ENCODE data around the gene PHACTR1. TPM values are rescaled to one million over a fixed set of nuclear protein-coding genes. Genes with fewer than 3 reads are reported as not detected.

PHACTR1 gene
- total and polyA plus RNA-seq, 3 experiments from 2014 or later = 0.04 to 0.38 (median 0.04) TPM

DNA sequence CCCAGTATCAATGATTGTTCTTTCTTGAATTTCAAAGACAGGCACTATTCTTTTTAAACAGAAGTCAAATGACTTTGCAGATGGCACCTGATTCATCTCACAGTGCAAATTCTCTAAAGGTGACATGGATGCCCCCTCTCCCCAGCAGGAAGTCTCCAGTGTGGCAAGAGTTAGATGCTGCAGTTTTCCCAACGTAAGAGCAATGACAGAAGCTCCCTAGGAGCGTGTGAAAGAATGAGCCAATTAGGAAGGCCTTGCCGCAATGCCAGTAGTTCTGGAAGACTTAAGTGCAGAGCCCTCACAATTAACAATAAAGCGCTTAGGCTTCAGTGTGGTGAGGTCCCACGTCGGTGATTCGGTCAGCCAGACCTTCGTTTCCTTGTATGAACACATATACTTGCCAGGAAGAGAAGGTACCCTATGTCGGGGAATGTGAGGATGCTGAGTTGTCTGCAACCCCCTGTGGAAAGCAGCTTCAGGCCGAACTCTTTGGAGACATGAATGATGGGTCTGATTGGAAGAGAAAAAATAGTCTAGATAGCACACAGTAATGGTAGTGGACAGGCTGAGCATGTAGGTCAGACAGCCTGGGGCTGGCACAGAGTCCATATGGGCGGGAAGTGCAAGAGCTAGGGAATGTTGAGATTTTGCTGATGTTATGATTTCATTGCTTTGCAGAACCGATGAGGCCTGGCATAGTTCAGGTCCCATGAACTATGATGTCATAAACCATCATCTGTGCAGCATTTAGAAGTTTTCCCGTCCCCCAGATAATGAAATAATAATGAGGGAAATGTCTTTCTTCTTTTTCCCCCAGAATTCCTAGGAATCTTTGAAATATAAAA lies 132.6 kb downstream of the PHACTR1 start:
- no peak overlapping the region for H3K4me3 ChIP-seq (ENCODE audit: low read length)
- H3K27me3 ChIP-seq (ENCODE audit: insufficient read depth, low read length, poor library complexity, severe bottlenecking) = no peaks in the 10 kb centered on the region
- no peaks in the 10 kb centered on the region for H3K36me3 ChIP-seq (ENCODE audit: insufficient read depth, low read length)
- Mint-ChIP-seq H3K9me3 (no peaks in the 10 kb centered on the region), H3K4me3 (no peak overlapping the region), H3K36me3 (no peaks in the 10 kb centered on the region), H3K27ac (no peak overlapping the region), H3K4me1 (no peaks in the 10 kb centered on the region), H3K27me3 (peaks cover 0 to 25% of the 10 kb centered on the region in 2 donors)
- CTCF ChIA-PET = no interaction called here
- H3K4me1 ChIP-seq (ENCODE audit: insufficient read depth, low read length) = no peaks in the 10 kb centered on the region
- H3K9me3 ChIP-seq (ENCODE audit: low read length) = no peaks in the 10 kb centered on the region
- POLR2A ChIA-PET = no interaction called here
- DNase-seq = no peak
- no peak overlapping the region for H3K27ac ChIP-seq (ENCODE audit: low read depth, low read length)

DNA sequence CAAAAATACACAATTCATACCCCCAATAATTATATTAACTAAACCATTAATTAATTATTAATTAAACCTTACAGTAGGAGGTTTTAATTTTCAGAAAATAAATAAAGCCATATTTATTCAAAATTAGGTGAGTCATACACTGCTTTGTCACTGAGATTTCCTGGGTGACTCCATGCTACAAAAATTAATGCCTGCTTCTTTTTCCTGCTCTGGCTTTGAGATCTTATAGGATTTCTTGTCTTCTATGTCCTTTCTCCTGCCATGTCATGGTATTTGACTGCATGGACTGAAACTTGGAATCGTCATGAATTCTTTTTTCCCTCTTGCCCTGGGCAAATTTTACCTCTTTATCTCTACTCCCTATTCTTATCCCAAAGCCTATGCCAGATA lies 133.2 kb downstream of the PHACTR1 start:
- no peak overlapping the region for H3K4me3 Mint-ChIP-seq
- DNase-seq = no peak
- H3K36me3 ChIP-seq (ENCODE audit: insufficient read depth, low read length) = no peaks in the 10 kb centered on the region

DNA sequence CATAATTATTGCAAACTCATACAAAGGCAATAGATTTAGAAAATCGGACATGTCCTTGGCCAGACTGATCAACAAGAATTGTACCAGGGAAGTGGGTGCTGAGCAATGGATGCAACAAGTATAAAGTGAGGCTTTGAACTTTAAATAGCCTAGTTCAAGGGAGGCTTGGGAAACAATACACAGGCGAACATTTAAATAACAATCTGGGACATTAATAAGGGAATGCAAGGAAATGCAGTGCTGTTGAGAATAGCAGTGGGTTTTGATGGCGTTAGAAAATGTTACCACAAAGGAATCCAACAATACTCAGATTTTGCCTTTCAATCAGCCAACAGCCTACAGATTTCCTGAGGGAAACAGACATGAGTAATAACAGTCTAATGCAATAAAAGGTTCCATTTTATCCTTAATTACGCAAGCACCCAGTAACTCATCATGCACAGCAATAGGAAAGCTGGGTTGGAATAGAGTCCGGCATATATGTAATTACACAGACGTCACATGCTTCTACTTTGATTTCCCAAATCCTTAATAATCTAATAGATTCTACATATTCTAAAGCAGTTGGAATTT lies 134.6 kb downstream of the PHACTR1 start:
- Mint-ChIP-seq H3K27me3 (peaks cover 0 to 26% of the 10 kb centered on the region in 2 donors), H3K36me3 (no peaks in the 10 kb centered on the region), H3K9me3 (no peaks in the 10 kb centered on the region), H3K4me3 (peak overlapping the region in 1 of 7 donors; percentile 5), H3K27ac (no peak overlapping the region), H3K4me1 (no peaks in the 10 kb centered on the region)
- CTCF ChIA-PET = no interaction called here
- POLR2A ChIA-PET = no interaction called here
- Histone ChIP-seq H3K4me1 (ENCODE audit: insufficient read depth, low read length) (no peaks in the 10 kb centered on the region), H3K4me3 (ENCODE audit: low read length) (no peak overlapping the region), H3K36me3 (ENCODE audit: insufficient read depth, low read length) (no peaks in the 10 kb centered on the region), H3K27me3 (ENCODE audit: insufficient read depth, low read length, poor library complexity, severe bottlenecking) (no peaks in the 10 kb centered on the region), H3K27ac (ENCODE audit: low read depth, low read length) (no peak overlapping the region), H3K9me3 (ENCODE audit: low read length) (no peaks in the 10 kb centered on the region)
- no peak for DNase-seq

More for the DNA sequence above, 133.2 kb downstream of the PHACTR1 start:
- Histone ChIP-seq H3K9me3 (ENCODE audit: low read length) (no peaks in the 10 kb centered on the region), H3K27ac (ENCODE audit: low read depth, low read length) (no peak overlapping the region), H3K4me3 (ENCODE audit: low read length) (no peak overlapping the region), H3K27me3 (ENCODE audit: insufficient read depth, low read length, poor library complexity, severe bottlenecking) (no peaks in the 10 kb centered on the region), H3K4me1 (ENCODE audit: insufficient read depth, low read length) (no peaks in the 10 kb centered on the region)
- Mint-ChIP-seq H3K9me3 (no peaks in the 10 kb centered on the region), H3K4me1 (no peaks in the 10 kb centered on the region), H3K36me3 (no peaks in the 10 kb centered on the region), H3K27me3 (peaks cover 0 to 27% of the 10 kb centered on the region in 2 donors), H3K27ac (no peak overlapping the region)
- ChIA-PET POLR2A (no interaction called here), CTCF (no interaction called here)

DNA sequence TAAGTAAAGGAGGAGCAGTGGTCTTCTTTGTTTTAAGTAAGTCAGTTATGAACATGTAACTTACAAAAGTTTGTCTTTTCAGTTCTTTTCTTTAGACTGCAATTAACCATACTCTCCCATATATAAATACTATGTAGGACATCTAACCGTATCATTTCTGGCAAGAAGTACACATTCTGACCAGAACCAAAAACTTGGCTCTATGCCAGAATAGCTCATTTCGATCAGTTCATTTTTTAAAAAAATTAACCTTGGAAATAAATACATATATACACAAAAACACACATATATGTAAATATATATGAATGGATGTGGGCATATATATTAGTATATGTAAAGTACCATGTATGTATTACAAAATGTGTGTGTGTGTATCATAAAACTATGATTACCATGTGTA lies 145.0 kb downstream of the PHACTR1 start:
- no peaks in the 10 kb centered on the region for H3K27me3 ChIP-seq (ENCODE audit: insufficient read depth, low read length, poor library complexity, severe bottlenecking)
- POLR2A ChIA-PET = no interaction called here
- no peak overlapping the region for H3K4me3 ChIP-seq (ENCODE audit: low read length)
- no peaks in the 10 kb centered on the region for H3K4me1 ChIP-seq (ENCODE audit: insufficient read depth, low read length)
- peaks cover 0 to 6% of the 10 kb centered on the region in 2 donors for H3K27me3 Mint-ChIP-seq
- no peaks in the 10 kb centered on the region for H3K4me1 Mint-ChIP-seq
- H3K9me3 Mint-ChIP-seq = no peaks in the 10 kb centered on the region
- H3K36me3 ChIP-seq (ENCODE audit: insufficient read depth, low read length) = no peaks in the 10 kb centered on the region
- no peak overlapping the region for H3K4me3 Mint-ChIP-seq
- no peak overlapping the region for H3K27ac ChIP-seq (ENCODE audit: low read depth, low read length)
- H3K36me3 Mint-ChIP-seq = no peaks in the 10 kb centered on the region
- H3K9me3 ChIP-seq (ENCODE audit: low read length) = no peaks in the 10 kb centered on the region
- H3K27ac Mint-ChIP-seq = no peak overlapping the region
- CTCF ChIA-PET = no interaction called here
- DNase-seq = no peak

DNA sequence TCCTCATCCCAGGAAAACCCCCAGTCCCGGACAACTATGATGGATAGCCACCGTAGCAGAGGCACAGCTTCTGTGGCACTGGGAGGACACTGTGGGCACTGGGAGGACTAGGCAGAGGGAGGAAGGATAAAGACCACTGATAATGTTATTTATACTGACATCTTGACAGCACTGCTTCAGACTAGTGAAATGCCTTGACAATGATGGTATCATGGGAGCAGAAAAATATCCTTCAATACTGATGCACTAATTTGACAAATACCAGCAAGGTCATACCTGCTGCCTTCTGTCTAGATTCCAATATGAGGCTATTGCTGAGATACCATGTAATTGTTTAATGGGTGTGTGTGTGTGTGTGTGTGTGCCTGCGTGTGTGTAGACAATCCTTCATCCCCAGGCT lies 148.6 kb downstream of the PHACTR1 start:
- Histone ChIP-seq H3K36me3 (ENCODE audit: insufficient read depth, low read length) (no peaks in the 10 kb centered on the region), H3K4me3 (ENCODE audit: low read length) (no peak overlapping the region), H3K4me1 (ENCODE audit: insufficient read depth, low read length) (no peaks in the 10 kb centered on the region), H3K27ac (ENCODE audit: low read depth, low read length) (no peak overlapping the region), H3K27me3 (ENCODE audit: insufficient read depth, low read length, poor library complexity, severe bottlenecking) (no peaks in the 10 kb centered on the region), H3K9me3 (ENCODE audit: low read length) (no peaks in the 10 kb centered on the region)
- peaks cover 0 to 13% of the 10 kb centered on the region in 2 donors for H3K27me3 Mint-ChIP-seq
- CTCF ChIA-PET = no interaction called here
- H3K27ac Mint-ChIP-seq = no peak overlapping the region
- no peaks in the 10 kb centered on the region for H3K9me3 Mint-ChIP-seq
- DNase-seq = no peak
- H3K4me3 Mint-ChIP-seq = no peak overlapping the region
- H3K36me3 Mint-ChIP-seq = no peaks in the 10 kb centered on the region
- no peaks in the 10 kb centered on the region for H3K4me1 Mint-ChIP-seq
- POLR2A ChIA-PET = no interaction called here

DNA sequence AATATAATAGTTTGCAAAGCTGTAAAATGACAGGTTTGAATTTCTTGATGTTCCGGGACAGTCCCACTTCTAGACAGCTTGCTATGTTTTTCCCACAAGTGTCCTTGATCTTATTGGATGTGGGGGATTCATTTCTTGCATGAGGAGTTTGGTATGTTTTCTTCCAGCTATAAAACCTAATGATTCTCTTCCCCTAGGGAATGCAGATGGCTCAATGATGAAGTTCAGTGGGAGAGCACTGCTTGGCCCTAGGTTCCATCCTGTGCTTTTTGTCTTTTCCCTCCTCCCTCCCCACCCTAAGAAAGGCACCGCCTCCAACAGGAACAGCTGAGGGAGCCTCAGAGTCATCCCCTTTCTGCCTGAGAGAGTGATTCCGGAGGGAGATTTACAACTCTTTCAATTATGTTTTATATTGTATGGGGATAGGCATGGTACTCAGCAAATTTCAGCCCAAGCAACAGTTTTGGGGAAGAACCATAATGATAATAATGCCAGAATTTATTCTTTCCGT lies 149.2 kb downstream of the PHACTR1 start:
- Histone ChIP-seq H3K27ac (ENCODE audit: low read depth, low read length) (no peak overlapping the region), H3K27me3 (ENCODE audit: insufficient read depth, low read length, poor library complexity, severe bottlenecking) (no peaks in the 10 kb centered on the region), H3K36me3 (ENCODE audit: insufficient read depth, low read length) (no peaks in the 10 kb centered on the region), H3K9me3 (ENCODE audit: low read length) (no peaks in the 10 kb centered on the region), H3K4me1 (ENCODE audit: insufficient read depth, low read length) (no peaks in the 10 kb centered on the region), H3K4me3 (ENCODE audit: low read length) (no peak overlapping the region)
- Mint-ChIP-seq H3K27me3 (peaks cover 0 to 13% of the 10 kb centered on the region in 2 donors), H3K4me3 (no peak overlapping the region), H3K9me3 (no peaks in the 10 kb centered on the region), H3K4me1 (no peaks in the 10 kb centered on the region), H3K27ac (no peak overlapping the region), H3K36me3 (no peaks in the 10 kb centered on the region)
- POLR2A ChIA-PET = no interaction called here
- CTCF ChIA-PET = interaction anchor here (1.4 kb wide), 1 partner anchor 18 kb away, joined by 4 read pairs; no protein-coding TSS in a partner anchor
- no peak for DNase-seq

DNA sequence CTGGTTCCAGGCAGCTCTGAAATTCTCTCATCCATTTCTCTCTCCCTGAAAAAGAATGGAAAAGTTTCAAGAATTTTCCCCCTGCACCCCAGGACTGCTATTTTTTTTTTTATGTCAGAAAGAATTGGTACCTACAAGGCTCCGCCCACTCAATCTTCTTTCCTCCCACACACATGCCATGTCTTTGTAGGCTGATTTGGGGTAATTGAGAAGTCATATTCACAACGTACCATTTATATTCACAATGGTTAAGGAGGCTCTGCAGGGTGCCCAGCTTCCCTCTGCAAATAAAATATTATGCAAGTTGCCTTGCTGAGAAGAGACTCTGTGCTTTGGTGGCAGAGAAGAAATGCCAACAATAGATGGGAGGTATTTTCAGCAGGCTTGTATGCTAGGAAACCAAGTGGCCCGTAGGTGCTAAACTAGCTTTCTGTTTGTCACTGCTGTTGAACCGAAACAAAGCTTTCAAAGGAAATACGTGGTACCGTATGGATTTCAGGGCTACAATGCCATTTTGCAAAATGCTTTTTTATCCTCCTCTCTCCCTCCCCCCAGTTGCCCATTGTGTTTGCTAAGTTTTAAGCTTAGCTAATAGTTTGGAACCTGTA lies 150.0 kb downstream of the PHACTR1 start:
- H3K27me3 Mint-ChIP-seq = peaks cover 0 to 13% of the 10 kb centered on the region in 2 donors
- Histone ChIP-seq H3K36me3 (ENCODE audit: insufficient read depth, low read length) (no peaks in the 10 kb centered on the region), H3K27ac (ENCODE audit: low read depth, low read length) (no peak overlapping the region), H3K4me1 (ENCODE audit: insufficient read depth, low read length) (no peaks in the 10 kb centered on the region), H3K4me3 (ENCODE audit: low read length) (no peak overlapping the region), H3K9me3 (ENCODE audit: low read length) (no peaks in the 10 kb centered on the region), H3K27me3 (ENCODE audit: insufficient read depth, low read length, poor library complexity, severe bottlenecking) (no peaks in the 10 kb centered on the region)
- POLR2A ChIA-PET = no interaction called here
- no peaks in the 10 kb centered on the region for H3K36me3 Mint-ChIP-seq
- no peak overlapping the region for H3K4me3 Mint-ChIP-seq
- DNase-seq = no peak
- H3K4me1 Mint-ChIP-seq = no peaks in the 10 kb centered on the region
- H3K9me3 Mint-ChIP-seq = no peaks in the 10 kb centered on the region
- no peak overlapping the region for H3K27ac Mint-ChIP-seq
- CTCF ChIA-PET = interaction anchor here (1.4 kb wide), 1 partner anchor 19 kb away, joined by 4 read pairs; no protein-coding TSS in a partner anchor

DNA sequence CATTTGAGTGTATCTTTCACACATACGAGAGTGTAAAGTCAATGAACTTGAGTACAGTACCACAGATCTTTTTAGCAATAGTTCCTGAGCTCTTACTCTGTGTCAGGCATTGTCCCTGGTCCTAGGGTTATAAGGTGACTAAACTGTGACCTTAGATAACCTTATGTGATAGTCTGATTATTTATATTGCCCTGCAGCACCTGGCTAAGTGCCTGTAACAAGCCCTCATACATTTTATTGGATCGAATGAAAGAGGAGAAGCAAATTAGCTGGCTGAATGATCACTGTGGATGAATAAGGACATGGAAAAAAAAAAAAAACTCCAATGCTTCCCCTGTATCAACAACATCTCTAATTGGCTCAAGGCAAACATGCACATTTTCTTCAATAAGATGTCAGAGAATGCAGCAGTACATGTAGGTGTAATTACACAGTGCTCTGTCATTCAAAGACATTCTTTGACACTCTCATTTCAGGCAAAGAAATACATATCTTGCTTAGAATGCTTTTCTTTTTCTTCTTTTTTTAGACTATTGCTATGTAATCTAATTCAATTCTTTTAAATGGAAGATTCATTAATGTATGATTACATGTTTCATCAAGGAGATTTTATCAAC lies 153.4 kb downstream of the PHACTR1 start:
- Mint-ChIP-seq H3K27ac (no peak overlapping the region), H3K36me3 (no peaks in the 10 kb centered on the region), H3K27me3 (peaks cover 5 to 22% of the 10 kb centered on the region in 2 donors), H3K4me3 (no peak overlapping the region), H3K9me3 (no peaks in the 10 kb centered on the region), H3K4me1 (no peaks in the 10 kb centered on the region)
- ChIA-PET POLR2A (no interaction called here), CTCF (no interaction called here)
- H3K27me3 ChIP-seq (ENCODE audit: insufficient read depth, low read length, poor library complexity, severe bottlenecking) = no peaks in the 10 kb centered on the region
- H3K27ac ChIP-seq (ENCODE audit: low read depth, low read length) = no peak overlapping the region
- H3K36me3 ChIP-seq (ENCODE audit: insufficient read depth, low read length) = no peaks in the 10 kb centered on the region
- no peaks in the 10 kb centered on the region for H3K9me3 ChIP-seq (ENCODE audit: low read length)
- no peak overlapping the region for H3K4me3 ChIP-seq (ENCODE audit: low read length)
- no peaks in the 10 kb centered on the region for H3K4me1 ChIP-seq (ENCODE audit: insufficient read depth, low read length)
- no peak for DNase-seq

All from CD8-positive, alpha-beta memory T cell (primary cell).